ENCODE data around the gene GPR26. TPM values are rescaled to one million over a fixed set of nuclear protein-coding genes. Genes with fewer than 3 reads are reported as not detected.

Gene GPR26
- total RNA-seq, 1 experiment from 2014 or later = 0.07 TPM

GRCh38 chr10:123726836-123727235 lies 60.7 kb downstream of the GPR26 start:
- no peak overlapping the region for H3K27ac Mint-ChIP-seq
- peaks cover 8% of the 10 kb centered on the region for H3K27me3 Mint-ChIP-seq (ENCODE audit: low read depth)
- Histone ChIP-seq H3T11ph (ENCODE audit: low read length) (no peak overlapping the region), H2BK12ac (ENCODE audit: insufficient read length, low read depth, low read length) (no peak overlapping the region), H4K5ac (ENCODE audit: insufficient read length, low read depth, low read length) (no peak overlapping the region), H3K9ac (ENCODE audit: extremely low read depth, insufficient read length, low read length) (no peak overlapping the region), H3K79me2 (ENCODE audit: insufficient read depth, low read length) (no peaks in the 10 kb centered on the region), H4K91ac (ENCODE audit: insufficient read length, low read depth, low read length) (no peak overlapping the region), H3K56ac (ENCODE audit: insufficient read length, low read depth, low read length) (no peak overlapping the region), H3K23ac (ENCODE audit: insufficient read length, low read depth, low read length) (no peak overlapping the region), H3K9me3 (ENCODE audit: control insufficient read depth, low read depth, low read length) (no peaks in the 10 kb centered on the region), H3K14ac (ENCODE audit: insufficient read depth, low read length) (no peak overlapping the region), H3K4ac (ENCODE audit: low read depth, low read length) (no peak overlapping the region), H2BK20ac (ENCODE audit: low read depth, low read length, poor library complexity, severe bottlenecking) (no peak overlapping the region), H2AK5ac (ENCODE audit: insufficient read length, low read length) (no peak overlapping the region), H3K27ac (ENCODE audit: insufficient read length, low read depth, low read length) (no peak overlapping the region), H2BK15ac (ENCODE audit: low read depth, low read length) (no peak overlapping the region), H2BK120ac (ENCODE audit: low read depth, low read length, poor library complexity, severe bottlenecking) (no peak overlapping the region), H3K23me2 (ENCODE audit: insufficient read length, low read depth, low read length, poor library complexity, severe bottlenecking) (no peaks in the 10 kb centered on the region), H2BK5ac (ENCODE audit: insufficient read length, low read length) (no peak overlapping the region), H4K20me1 (ENCODE audit: control insufficient read depth, insufficient read depth, insufficient read length) (no peaks in the 10 kb centered on the region), H3K4me2 (ENCODE audit: insufficient read depth, insufficient read length, low read length) (no peak overlapping the region), H3K79me1 (ENCODE audit: insufficient read depth, low read depth, low read length, poor library complexity, severe bottlenecking) (no peaks in the 10 kb centered on the region), H2AFZ (ENCODE audit: low read length) (no peak overlapping the region), H3K18ac (ENCODE audit: insufficient read length, low read depth, low read length) (no peak overlapping the region), H3K27me3 (ENCODE audit: insufficient read depth, low read length) (no peaks in the 10 kb centered on the region), H4K8ac (replicated peaks; ENCODE audit: insufficient read length, low read depth, low read length) (no peak overlapping the region), H3K4me1 (ENCODE audit: insufficient read depth, low read length) (peaks cover 3% of the 10 kb centered on the region; the same call in 1 of the 2 replicates)
- no CpG with 5 or more reads among the region's 2 CpGs for WGBS (ENCODE audit: extremely low coverage, insufficient read length, low lambda C conversion rate)
- DNase-seq = no peak
- peaks cover 16 to 19% of the 10 kb centered on the region in 2 experiments for H3K4me1 Mint-ChIP-seq
- no peak overlapping the region for H3K4me3 Mint-ChIP-seq
- H3K36me3 Mint-ChIP-seq (ENCODE audit: insufficient read depth in 1 of 3, low read depth in 3 of 3) = peaks cover 0 to 1% (median 0%) of the 10 kb centered on the region in 3 experiments; a peak in 1 of 7 replicates
- TF ChIP-seq CTCF (conservative IDR thresholded peaks at IDR 0.05) = no peak
- H3K9me3 Mint-ChIP-seq = peaks cover 3 to 16% of the 10 kb centered on the region in 2 experiments; a peak in 4 of 5 replicates

All from H9 (cell line).